C4-2B (cell line): ENCODE measurements around the gene TEX52.

Experiments
- ZFX ChIP-seq: fragments of 450-650 bp; IDR thresholded peaks from 2 replicates; pipeline ENCODE4 v1.6.1; 2017
- TF ChIP-seq, protein P1 (sequence below): fragments of 450-650 bp; conservative IDR thresholded peaks from 2 replicates; pipeline ENCODE4 v1.5.1; 2017; ENCODE audit warnings: mild to moderate bottlenecking

DNA sequence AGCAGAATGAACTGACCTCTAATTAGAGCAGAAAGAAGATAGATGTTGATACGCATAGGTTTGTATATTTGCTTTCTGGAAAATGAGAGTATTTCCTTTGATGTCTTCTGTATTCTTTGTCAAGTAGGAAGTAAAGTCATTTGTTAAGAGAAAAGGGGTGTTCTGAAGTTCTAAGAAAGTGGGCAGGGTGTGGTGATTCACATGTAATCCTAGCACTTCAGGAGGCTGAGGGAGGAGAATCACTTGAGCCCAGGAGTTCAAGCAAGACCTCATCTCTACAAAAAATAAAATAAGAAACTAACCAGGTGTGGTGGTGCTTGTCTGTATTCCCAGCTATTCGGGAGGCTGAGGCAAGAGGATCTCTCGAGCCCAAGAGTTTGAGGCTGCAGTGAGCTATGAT lies 23.0 kb upstream of the TEX52 start:
- TF ChIP-seq, protein P1, sequence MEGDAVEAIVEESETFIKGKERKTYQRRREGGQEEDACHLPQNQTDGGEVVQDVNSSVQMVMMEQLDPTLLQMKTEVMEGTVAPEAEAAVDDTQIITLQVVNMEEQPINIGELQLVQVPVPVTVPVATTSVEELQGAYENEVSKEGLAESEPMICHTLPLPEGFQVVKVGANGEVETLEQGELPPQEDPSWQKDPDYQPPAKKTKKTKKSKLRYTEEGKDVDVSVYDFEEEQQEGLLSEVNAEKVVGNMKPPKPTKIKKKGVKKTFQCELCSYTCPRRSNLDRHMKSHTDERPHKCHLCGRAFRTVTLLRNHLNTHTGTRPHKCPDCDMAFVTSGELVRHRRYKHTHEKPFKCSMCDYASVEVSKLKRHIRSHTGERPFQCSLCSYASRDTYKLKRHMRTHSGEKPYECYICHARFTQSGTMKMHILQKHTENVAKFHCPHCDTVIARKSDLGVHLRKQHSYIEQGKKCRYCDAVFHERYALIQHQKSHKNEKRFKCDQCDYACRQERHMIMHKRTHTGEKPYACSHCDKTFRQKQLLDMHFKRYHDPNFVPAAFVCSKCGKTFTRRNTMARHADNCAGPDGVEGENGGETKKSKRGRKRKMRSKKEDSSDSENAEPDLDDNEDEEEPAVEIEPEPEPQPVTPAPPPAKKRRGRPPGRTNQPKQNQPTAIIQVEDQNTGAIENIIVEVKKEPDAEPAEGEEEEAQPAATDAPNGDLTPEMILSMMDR = no peak
- TF ChIP-seq ZFX = no peak
